K562 (cell line): ENCODE measurements around the gene LRPAP1. TPM values are rescaled to one million over a fixed set of nuclear protein-coding genes. Genes with fewer than 3 reads are reported as not detected.

Experiments used
- AFF4 ChIP-seq: sonication (generic); formaldehyde crosslinking; IDR thresholded peaks from 2 replicates; pipeline ENCODE4 v1.8.0; 2023; ENCODE audit warnings: mild to moderate bottlenecking, missing genetic modification reagents
- BDP1 ChIP-seq: IDR thresholded peaks from 3 replicates; pipeline ENCODE4 v1.6.1; 2011; ENCODE audit not compliant: insufficient read length, insufficient read depth
- CXXC5 ChIP-seq: fragments of 250-450 bp; sonication (Bioruptor Pico); IDR thresholded peaks from 2 replicates; pipeline ENCODE4 v1.8.0; 2022; ENCODE audit warnings: inconsistent platforms, mild to moderate bottlenecking, moderate library complexity
- EGR1 ChIP-seq: fragments of 450-650 bp; conservative IDR thresholded peaks from 2 replicates; pipeline ENCODE4 v1.6.1; 2017; ENCODE audit warnings: mild to moderate bottlenecking
- ESRRB ChIP-seq: fragments of 250-450 bp; sonication (Bioruptor Pico); IDR thresholded peaks from 2 replicates; pipeline ENCODE4 v1.5.0; 2020; ENCODE audit warnings: mild to moderate bottlenecking, moderate library complexity, borderline replicate concordance
- MNT ChIP-seq, 2 experiments: fragments of 450-650 bp; conservative IDR thresholded peaks; 2 replicates each; pipeline ENCODE4 v1.6.1; 2017; ENCODE audit warnings: mild to moderate bottlenecking in 2 of 2, moderate library complexity in 2 of 2
- NR1H2 ChIP-seq: sonication (generic); formaldehyde crosslinking; IDR thresholded peaks from 2 replicates; pipeline ENCODE4 v1.4.0; 2020; ENCODE audit warnings: mild to moderate bottlenecking, missing genetic modification reagents
- RB1 ChIP-seq: fragments of 450-650 bp; IDR thresholded peaks from 2 replicates; pipeline ENCODE4 v1.6.1; 2017; ENCODE audit warnings: low read depth, mild to moderate bottlenecking
- TARDBP ChIP-seq: fragments of 450-650 bp; IDR thresholded peaks from 2 replicates; pipeline ENCODE4 v1.6.1; 2016
- THRAP3 ChIP-seq: fragments of 450-650 bp; IDR thresholded peaks from 2 replicates; pipeline ENCODE4 v1.6.1; 2016; ENCODE audit warnings: mild to moderate bottlenecking, inconsistent platforms, borderline replicate concordance
- U2AF1 ChIP-seq: fragments of 200-400 bp; formaldehyde crosslinking; optimal IDR thresholded peaks from 2 replicates; pipeline ENCODE3; 2017; ENCODE audit warnings: mild to moderate bottlenecking, low read depth, low read length, moderate library complexity
- ZNF354B ChIP-seq: fragments of 250-450 bp; sonication (Bioruptor Pico); IDR thresholded peaks from 2 replicates; pipeline ENCODE4 v1.4.0; 2020
- ZNF586 ChIP-seq: fragments of 450-650 bp; formaldehyde crosslinking; conservative IDR thresholded peaks from 2 replicates; pipeline ENCODE4 v1.4.0; 2020; ENCODE audit warnings: mild to moderate bottlenecking, moderate library complexity
- ZNF77 ChIP-seq: fragments of 250-450 bp; sonication (Bioruptor Pico); IDR thresholded peaks from 2 replicates; pipeline ENCODE4 v1.5.0; 2020
- polyA plus RNA-seq, 8 experiments: library from polyadenylated mRNA; depleted of rRNA in 4 of 8; stranded (reverse) in 5 of 8; unstranded in 3 of 8; fragments of >200 nt; fragmentation: Nextera tagmentation in 2 of 8; fragmentation: Illumina TruSeq in 1 of 8; extraction: Ambion mirVana in 2 of 8; extraction: Trizol in 1 of 8; gene quantifications; 2 replicates each; pipeline versions ENCODE4 v1.2.1 to v1.2.3, GENCODE V29; 2011 to 2014; ENCODE audit warnings: inconsistent platforms in 1 of 8, missing spikeins in 1 of 8
- total RNA-seq, 7 experiments: library from RNA; depleted of rRNA in 6 of 7; stranded (reverse); fragments of >200 nt in 6 of 7; fragmentation: Illumina TruSeq in 2 of 7; extraction: Trizol in 2 of 7; gene quantifications; 2 replicates each; pipeline versions ENCODE4 v1.2.1 to v1.2.3, GENCODE V29; 2011 to 2021; ENCODE audit warnings: low replicate concordance in 1 of 7
- TF ChIP-seq, protein P1 (sequence below): sonication (generic); formaldehyde crosslinking; IDR thresholded peaks from 2 replicates; pipeline ENCODE4 v1.8.0; 2023; ENCODE audit warnings: mild to moderate bottlenecking, missing genetic modification reagents
- TF ChIP-seq, protein P2 (sequence below): IDR thresholded peaks from 2 replicates; pipeline ENCODE4 v1.6.1; 2011; ENCODE audit warnings: borderline replicate concordance, low read depth, mild to moderate bottlenecking, moderate library complexity, low read length; ENCODE audit not compliant: insufficient read depth, poor library complexity, severe bottlenecking
- TF ChIP-seq, protein P3 (sequence below): fragments of 250-450 bp; sonication (Bioruptor Pico); IDR thresholded peaks from 2 replicates; pipeline ENCODE4 v1.4.0; 2020; ENCODE audit warnings: mild to moderate bottlenecking, moderate library complexity

LRPAP1 gene
- total and polyA plus RNA-seq, 9 of the 15 experiments (the other 6 are each of a cell fraction or from before 2014, with no cell fraction given): 1.1 to 75.5 (median 41.8) TPM

DNA sequence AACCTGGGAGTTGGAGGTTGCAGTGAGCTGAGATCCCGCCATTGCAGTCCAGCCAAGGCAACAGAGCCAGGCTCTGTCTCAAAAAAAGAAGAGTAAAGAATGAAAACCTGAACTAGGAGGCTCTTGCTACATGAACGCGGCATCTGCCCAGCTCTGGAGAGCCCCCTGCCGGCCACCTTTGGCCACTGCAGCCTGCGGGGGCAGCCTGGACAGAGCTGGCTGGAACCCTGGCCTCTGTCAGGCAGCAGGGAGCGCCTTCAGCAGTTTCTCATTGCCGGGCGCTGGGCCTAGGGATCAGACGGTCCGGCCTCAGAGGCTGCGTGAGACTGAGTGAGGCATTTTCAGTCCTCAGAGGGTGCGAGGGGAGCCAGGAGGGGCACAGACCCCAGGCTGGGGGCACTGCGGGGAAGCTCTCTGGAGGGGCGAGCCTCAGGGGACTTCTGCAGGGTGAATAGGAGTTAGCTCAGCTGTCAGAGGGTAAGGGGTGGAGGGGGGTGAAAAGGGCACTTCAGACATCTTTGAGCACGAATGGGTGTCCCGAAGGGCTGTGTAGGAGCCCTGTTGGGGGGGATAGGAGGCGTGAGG is 51.6 kb downstream of the LRPAP1 start (continued):
- TF ChIP-seq, protein P1, sequence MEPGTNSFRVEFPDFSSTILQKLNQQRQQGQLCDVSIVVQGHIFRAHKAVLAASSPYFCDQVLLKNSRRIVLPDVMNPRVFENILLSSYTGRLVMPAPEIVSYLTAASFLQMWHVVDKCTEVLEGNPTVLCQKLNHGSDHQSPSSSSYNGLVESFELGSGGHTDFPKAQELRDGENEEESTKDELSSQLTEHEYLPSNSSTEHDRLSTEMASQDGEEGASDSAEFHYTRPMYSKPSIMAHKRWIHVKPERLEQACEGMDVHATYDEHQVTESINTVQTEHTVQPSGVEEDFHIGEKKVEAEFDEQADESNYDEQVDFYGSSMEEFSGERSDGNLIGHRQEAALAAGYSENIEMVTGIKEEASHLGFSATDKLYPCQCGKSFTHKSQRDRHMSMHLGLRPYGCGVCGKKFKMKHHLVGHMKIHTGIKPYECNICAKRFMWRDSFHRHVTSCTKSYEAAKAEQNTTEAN: no peak
- TF ChIP-seq RB1 (peak; percentile 68), THRAP3 (no peak), ZNF354B (CRISPR knock-in tag) (no peak), MNT (conservative IDR thresholded peaks at IDR 0.05) (no peak), AFF4 (no peak), EGR1 (peak; percentile 60; the same call in 1 of the 2 replicates), NR1H2 (CRISPR knock-in tag) (no peak), ZNF77 (CRISPR knock-in tag) (no peak), CXXC5 (CRISPR knock-in tag) (no peak), TARDBP (no peak), ZNF586 (CRISPR knock-in tag) (no peak), BDP1 (no peak), ESRRB (CRISPR knock-in tag) (no peak), U2AF1 (no peak)
- TF ChIP-seq, protein P2, sequence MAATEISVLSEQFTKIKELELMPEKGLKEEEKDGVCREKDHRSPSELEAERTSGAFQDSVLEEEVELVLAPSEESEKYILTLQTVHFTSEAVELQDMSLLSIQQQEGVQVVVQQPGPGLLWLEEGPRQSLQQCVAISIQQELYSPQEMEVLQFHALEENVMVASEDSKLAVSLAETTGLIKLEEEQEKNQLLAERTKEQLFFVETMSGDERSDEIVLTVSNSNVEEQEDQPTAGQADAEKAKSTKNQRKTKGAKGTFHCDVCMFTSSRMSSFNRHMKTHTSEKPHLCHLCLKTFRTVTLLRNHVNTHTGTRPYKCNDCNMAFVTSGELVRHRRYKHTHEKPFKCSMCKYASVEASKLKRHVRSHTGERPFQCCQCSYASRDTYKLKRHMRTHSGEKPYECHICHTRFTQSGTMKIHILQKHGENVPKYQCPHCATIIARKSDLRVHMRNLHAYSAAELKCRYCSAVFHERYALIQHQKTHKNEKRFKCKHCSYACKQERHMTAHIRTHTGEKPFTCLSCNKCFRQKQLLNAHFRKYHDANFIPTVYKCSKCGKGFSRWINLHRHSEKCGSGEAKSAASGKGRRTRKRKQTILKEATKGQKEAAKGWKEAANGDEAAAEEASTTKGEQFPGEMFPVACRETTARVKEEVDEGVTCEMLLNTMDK: peak; percentile 40
- TF ChIP-seq, protein P3, sequence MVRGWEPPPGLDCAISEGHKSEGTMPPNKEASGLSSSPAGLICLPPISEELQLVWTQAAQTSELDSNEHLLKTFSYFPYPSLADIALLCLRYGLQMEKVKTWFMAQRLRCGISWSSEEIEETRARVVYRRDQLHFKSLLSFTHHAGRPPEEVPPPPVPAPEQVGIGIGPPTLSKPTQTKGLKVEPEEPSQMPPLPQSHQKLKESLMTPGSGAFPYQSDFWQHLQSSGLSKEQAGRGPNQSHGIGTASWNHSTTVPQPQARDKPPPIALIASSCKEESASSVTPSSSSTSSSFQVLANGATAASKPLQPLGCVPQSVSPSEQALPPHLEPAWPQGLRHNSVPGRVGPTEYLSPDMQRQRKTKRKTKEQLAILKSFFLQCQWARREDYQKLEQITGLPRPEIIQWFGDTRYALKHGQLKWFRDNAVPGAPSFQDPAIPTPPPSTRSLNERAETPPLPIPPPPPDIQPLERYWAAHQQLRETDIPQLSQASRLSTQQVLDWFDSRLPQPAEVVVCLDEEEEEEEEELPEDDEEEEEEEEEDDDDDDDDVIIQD (CRISPR knock-in tag): no peak
